HepG2 (cell line): Measurements from ENCODE around the gene ENTPD2. TPM values are rescaled to one million over a fixed set of nuclear protein-coding genes. Genes with fewer than 3 reads are reported as not detected.

Source experiments
- ARID2 ChIP-seq: sonication (generic); formaldehyde crosslinking; IDR thresholded peaks from 2 replicates; pipeline ENCODE4 v1.8.1; 2022; ENCODE audit warnings: mild to moderate bottlenecking, missing genetic modification reagents, borderline replicate concordance
- EEA1 ChIP-seq: sonication (generic); formaldehyde crosslinking; IDR thresholded peaks from 2 replicates; pipeline ENCODE4 v1.5.1; 2020; ENCODE audit warnings: mild to moderate bottlenecking, missing genetic modification reagents, borderline replicate concordance
- IKZF5 ChIP-seq: IDR thresholded peaks from 2 replicates; pipeline ENCODE4 v1.6.1; 2018; ENCODE audit warnings: missing genetic modification reagents, mild to moderate bottlenecking, missing compliant biosample characterization
- NFE2 ChIP-seq: sonication (generic); formaldehyde crosslinking; IDR thresholded peaks from 2 replicates; pipeline ENCODE4 v1.4.0; 2020; ENCODE audit warnings: missing genetic modification reagents
- PCBP1 ChIP-seq: fragments of 200-400 bp; formaldehyde crosslinking; IDR thresholded peaks from 2 replicates; pipeline ENCODE4 v1.6.1; 2017; ENCODE audit warnings: mild to moderate bottlenecking, low read depth, low read length, borderline replicate concordance
- SP140L ChIP-seq: sonication (generic); formaldehyde crosslinking; IDR thresholded peaks from 2 replicates; pipeline ENCODE4 v1.4.0; 2020; ENCODE audit warnings: missing genetic modification reagents, borderline replicate concordance
- ZNF101 ChIP-seq: sonication (generic); formaldehyde crosslinking; IDR thresholded peaks from 2 replicates; pipeline ENCODE4 v1.4.0; 2020; ENCODE audit warnings: mild to moderate bottlenecking, low read depth, missing genetic modification reagents, borderline replicate concordance
- ZNF530 ChIP-seq: sonication (generic); formaldehyde crosslinking; IDR thresholded peaks from 2 replicates; pipeline ENCODE4 v1.5.0; 2020; ENCODE audit warnings: low read depth, mild to moderate bottlenecking, missing genetic modification reagents
- ZNF616 ChIP-seq: sonication (generic); formaldehyde crosslinking; IDR thresholded peaks from 2 replicates; pipeline ENCODE4 v1.5.0; 2020; ENCODE audit warnings: low read depth, mild to moderate bottlenecking, missing genetic modification reagents
- ZNF674 ChIP-seq: sonication (generic); formaldehyde crosslinking; IDR thresholded peaks from 2 replicates; pipeline ENCODE4 v1.5.0; 2020; ENCODE audit warnings: low read depth, mild to moderate bottlenecking, missing genetic modification reagents
- ZNF773 ChIP-seq: sonication (generic); formaldehyde crosslinking; IDR thresholded peaks from 2 replicates; pipeline ENCODE4 v1.4.0; 2020; ENCODE audit warnings: missing genetic modification reagents, borderline replicate concordance
- ZNF83 ChIP-seq: sonication (generic); formaldehyde crosslinking; IDR thresholded peaks from 2 replicates; pipeline ENCODE4 v1.4.0; 2020; ENCODE audit warnings: missing genetic modification reagents, mild to moderate bottlenecking, borderline replicate concordance
- polyA plus RNA-seq, 8 experiments: library from polyadenylated mRNA; depleted of rRNA in 3 of 8; stranded (reverse) in 7 of 8; unstranded in 1 of 8; fragments of >200 nt; fragmentation: Illumina TruSeq in 4 of 8; extraction: Trizol in 4 of 8; gene quantifications; 2 replicates each; pipeline versions ENCODE4 v1.2.1 to v1.2.3, GENCODE V29; 2011 to 2016; ENCODE audit warnings: low read depth in 4 of 8, missing spikeins in 1 of 8, mixed read lengths in 1 of 8; ENCODE audit not compliant: insufficient read depth in 1 of 8
- total RNA-seq, 5 experiments: library from RNA; depleted of rRNA; stranded (reverse); fragments of >200 nt; fragmentation: Illumina TruSeq; extraction: Trizol; gene quantifications; 2 replicates each; pipeline ENCODE4 v1.2.3, GENCODE V29; 2016; ENCODE audit warnings: low read depth in 1 of 5
- TF ChIP-seq, protein P1 (sequence below): sonication (generic); formaldehyde crosslinking; IDR thresholded peaks from 2 replicates; pipeline ENCODE4 v1.5.0; 2020; ENCODE audit warnings: missing genetic modification reagents, mild to moderate bottlenecking, borderline replicate concordance
- TF ChIP-seq, protein P2 (sequence below): sonication (generic); formaldehyde crosslinking; IDR thresholded peaks from 2 replicates; pipeline ENCODE4 v1.4.0; 2020; ENCODE audit warnings: missing genetic modification reagents

The ENTPD2 gene
- total and polyA plus RNA-seq, 2 of the 13 experiments (the other 11 are each of a cell fraction or from before 2014, with no cell fraction given), result 0.95 to 3.2 TPM

DNA sequence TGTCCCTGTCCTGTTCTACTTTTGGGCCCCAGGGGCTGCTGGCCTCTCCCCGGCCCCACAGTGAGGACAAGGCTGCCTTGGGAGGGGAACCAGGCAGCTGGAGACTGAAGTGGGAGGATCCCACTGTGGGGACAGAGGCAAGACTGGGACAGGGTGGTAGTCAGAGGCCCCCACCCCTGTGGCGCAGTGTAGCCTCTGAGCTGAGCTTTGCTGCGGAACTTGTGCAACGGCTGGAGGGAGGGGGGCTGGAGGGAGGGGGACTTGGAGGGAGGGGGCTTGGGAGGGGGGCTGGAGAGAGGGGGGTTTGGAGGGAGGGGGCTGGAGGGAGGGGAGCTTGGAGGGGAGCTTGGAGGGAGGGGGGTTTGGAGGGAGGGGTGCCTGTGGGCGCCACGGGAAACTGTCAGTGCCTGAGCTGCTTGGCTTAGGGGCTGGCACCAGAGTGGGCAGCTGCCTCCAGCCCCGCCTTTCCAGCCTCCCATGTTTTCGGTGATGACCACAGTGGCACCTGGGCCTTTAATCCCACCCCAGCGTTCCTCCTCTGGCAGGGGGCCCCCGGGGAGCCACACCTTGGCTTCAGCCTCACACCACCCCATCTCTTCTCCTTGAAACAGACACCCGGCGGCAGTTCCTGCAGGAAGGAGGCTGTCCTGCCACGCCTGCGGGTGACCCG, 19.7 kb downstream of the ENTPD2 start (continued):
- TF ChIP-seq, protein P1, sequence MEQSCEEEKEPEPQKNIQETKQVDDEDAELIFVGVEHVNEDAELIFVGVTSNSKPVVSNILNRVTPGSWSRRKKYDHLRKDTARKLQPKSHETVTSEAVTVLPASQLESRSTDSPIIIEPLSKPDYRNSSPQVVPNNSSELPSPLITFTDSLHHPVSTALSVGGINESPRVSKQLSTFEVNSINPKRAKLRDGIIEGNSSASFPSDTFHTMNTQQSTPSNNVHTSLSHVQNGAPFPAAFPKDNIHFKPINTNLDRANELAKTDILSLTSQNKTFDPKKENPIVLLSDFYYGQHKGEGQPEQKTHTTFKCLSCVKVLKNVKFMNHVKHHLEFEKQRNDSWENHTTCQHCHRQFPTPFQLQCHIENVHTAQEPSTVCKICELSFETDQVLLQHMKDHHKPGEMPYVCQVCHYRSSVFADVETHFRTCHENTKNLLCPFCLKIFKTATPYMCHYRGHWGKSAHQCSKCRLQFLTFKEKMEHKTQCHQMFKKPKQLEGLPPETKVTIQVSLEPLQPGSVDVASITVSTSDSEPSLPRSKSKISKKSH, result no peak
- TF ChIP-seq ZNF83 (CRISPR knock-in tag) (no peak), PCBP1 (0 out of 2 replicates have a peak, but pooled peaks have one; percentile 55), ZNF530 (CRISPR knock-in tag) (no peak), NFE2 (CRISPR knock-in tag) (no peak), ZNF101 (CRISPR knock-in tag) (no peak), ARID2 (no peak), ZNF773 (CRISPR knock-in tag) (no peak), ZNF674 (CRISPR knock-in tag) (no peak), SP140L (CRISPR knock-in tag) (no peak), EEA1 (CRISPR knock-in tag) (no peak), IKZF5 (CRISPR knock-in tag) (no peak), ZNF616 (CRISPR knock-in tag) (no peak)
- TF ChIP-seq, protein P2, sequence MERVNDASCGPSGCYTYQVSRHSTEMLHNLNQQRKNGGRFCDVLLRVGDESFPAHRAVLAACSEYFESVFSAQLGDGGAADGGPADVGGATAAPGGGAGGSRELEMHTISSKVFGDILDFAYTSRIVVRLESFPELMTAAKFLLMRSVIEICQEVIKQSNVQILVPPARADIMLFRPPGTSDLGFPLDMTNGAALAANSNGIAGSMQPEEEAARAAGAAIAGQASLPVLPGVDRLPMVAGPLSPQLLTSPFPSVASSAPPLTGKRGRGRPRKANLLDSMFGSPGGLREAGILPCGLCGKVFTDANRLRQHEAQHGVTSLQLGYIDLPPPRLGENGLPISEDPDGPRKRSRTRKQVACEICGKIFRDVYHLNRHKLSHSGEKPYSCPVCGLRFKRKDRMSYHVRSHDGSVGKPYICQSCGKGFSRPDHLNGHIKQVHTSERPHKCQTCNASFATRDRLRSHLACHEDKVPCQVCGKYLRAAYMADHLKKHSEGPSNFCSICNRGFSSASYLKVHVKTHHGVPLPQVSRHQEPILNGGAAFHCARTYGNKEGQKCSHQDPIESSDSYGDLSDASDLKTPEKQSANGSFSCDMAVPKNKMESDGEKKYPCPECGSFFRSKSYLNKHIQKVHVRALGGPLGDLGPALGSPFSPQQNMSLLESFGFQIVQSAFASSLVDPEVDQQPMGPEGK (CRISPR knock-in tag), result peak; percentile 86
